GM12875 (cell line): ENCODE results near the gene NUP50.

Source experiments
- H3K4me3 ChIP-seq: one replicate; pipeline ENCODE4 v1.5.1; 2011; ENCODE audit warnings: low read depth, low read length, control low read depth
- TF ChIP-seq, protein P1 (sequence below): IDR thresholded peaks from 2 replicates; pipeline ENCODE4 v1.5.1; 2011; ENCODE audit warnings: low read depth, mild to moderate bottlenecking, control low read depth, inconsistent platforms, low read length, moderate library complexity, borderline replicate concordance; ENCODE audit not compliant: insufficient read depth

NUP50 gene

DNA sequence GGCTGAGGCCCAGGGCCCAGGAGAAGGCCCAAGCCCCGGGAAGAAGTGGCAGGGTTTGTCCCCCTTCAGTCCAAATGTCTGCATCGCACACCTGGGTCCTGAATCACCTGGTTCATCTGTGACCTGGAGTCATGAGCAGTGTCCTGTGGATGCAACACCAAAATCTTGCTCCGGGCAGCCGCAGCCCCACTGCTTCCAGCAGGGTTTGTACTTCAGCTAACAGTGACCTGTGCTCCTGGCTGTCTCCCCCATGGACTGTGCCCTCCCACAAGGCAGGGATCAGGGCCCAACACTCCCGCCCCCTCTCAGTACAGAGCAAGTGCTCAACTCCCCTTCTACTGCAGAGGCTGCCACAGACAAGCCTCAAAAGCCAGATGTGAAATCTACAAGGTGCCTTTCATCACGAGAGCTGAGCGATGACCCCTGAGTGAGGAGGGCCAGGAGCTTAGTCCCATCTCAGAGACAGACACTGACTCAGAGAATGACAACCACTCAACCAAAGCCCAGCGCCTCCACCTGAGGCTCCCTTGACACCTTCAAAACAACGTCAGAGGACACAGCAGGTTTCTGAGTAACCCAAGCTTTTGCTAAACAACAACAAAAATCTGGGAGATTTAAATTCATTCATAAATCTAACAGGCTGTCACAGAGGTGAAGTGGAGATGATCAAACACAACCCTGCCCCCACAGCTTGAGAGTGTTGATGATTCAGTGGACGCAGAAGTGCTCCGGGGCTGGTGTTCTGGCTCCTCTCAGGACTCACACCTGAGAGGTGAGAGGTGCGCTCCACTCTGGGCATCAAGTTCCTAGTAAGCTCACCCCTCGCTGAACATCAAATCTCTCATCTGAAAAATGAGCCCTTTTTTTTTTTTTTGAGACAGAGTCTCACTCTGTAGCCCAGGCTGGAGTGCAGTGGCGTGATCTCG, 73.6 kb downstream of the NUP50 start:
- TF ChIP-seq, protein P1, sequence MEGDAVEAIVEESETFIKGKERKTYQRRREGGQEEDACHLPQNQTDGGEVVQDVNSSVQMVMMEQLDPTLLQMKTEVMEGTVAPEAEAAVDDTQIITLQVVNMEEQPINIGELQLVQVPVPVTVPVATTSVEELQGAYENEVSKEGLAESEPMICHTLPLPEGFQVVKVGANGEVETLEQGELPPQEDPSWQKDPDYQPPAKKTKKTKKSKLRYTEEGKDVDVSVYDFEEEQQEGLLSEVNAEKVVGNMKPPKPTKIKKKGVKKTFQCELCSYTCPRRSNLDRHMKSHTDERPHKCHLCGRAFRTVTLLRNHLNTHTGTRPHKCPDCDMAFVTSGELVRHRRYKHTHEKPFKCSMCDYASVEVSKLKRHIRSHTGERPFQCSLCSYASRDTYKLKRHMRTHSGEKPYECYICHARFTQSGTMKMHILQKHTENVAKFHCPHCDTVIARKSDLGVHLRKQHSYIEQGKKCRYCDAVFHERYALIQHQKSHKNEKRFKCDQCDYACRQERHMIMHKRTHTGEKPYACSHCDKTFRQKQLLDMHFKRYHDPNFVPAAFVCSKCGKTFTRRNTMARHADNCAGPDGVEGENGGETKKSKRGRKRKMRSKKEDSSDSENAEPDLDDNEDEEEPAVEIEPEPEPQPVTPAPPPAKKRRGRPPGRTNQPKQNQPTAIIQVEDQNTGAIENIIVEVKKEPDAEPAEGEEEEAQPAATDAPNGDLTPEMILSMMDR, result no peak
- peak overlapping the region; percentile 1 for H3K4me3 ChIP-seq
